ENCODE results near the gene EFHC2. TPM values are rescaled to one million over a fixed set of nuclear protein-coding genes. Genes with fewer than 3 reads are reported as not detected.

Gene EFHC2
- total RNA-seq, 4 donors from 2014 or later: 3.4 to 6.9 (median 4.6) TPM

- no peak for DNase-seq (ENCODE audit: low spot score in 2 of 2)
- WGBS, 2 donors: 61 to 63% methylated on average over 3 of the region's 3 CpGs
- intact Hi-C loops (cut with DNase I; ENCODE audit: low total_unique reads): no loop called here
- no peak overlapping the region for H3K4me3 ChIP-seq (ENCODE audit: low read depth, poor library complexity, severe bottlenecking)
- TF ChIP-seq POLR2A (IDR thresholded peaks at IDR 0.05) (no peak), CTCF (IDR thresholded peaks at IDR 0.05) (no peak)
Measured at GRCh38 chrX:44330227-44330626, 13.2 kb downstream of the EFHC2 start.

GRCh38 chrX:44319550-44319949 lies 23.9 kb downstream of the EFHC2 start:
- intact Hi-C loops (cut with DNase I; ENCODE audit: low total_unique reads): no loop called here
- DNase-seq (ENCODE audit: low spot score in 2 of 2): no peak
- TF ChIP-seq CTCF (IDR thresholded peaks at IDR 0.05) (no peak), POLR2A (IDR thresholded peaks at IDR 0.05) (no peak)
- 94 to 100% methylated on average over 1 of the region's 1 CpG for WGBS, 2 donors
- H3K4me3 ChIP-seq (ENCODE audit: low read depth, poor library complexity, severe bottlenecking): no peak overlapping the region

- no peak for TF ChIP-seq POLR2A (IDR thresholded peaks at IDR 0.05)
- no peak for TF ChIP-seq CTCF (IDR thresholded peaks at IDR 0.05)
- intact Hi-C loops (cut with DNase I; ENCODE audit: low total_unique reads): no loop called here
- WGBS, 2 donors: 63 to 64% methylated on average over 2 of the region's 2 CpGs
- H3K4me3 ChIP-seq (ENCODE audit: low read depth, poor library complexity, severe bottlenecking): no peak overlapping the region
- no peak for DNase-seq (ENCODE audit: low spot score in 2 of 2)
Measured at GRCh38 chrX:44317181-44317580, 26.3 kb downstream of the EFHC2 start.

- intact Hi-C loops (cut with DNase I; ENCODE audit: low total_unique reads): no loop called here
- TF ChIP-seq CTCF (IDR thresholded peaks at IDR 0.05) (no peak), POLR2A (IDR thresholded peaks at IDR 0.05) (no peak)
- H3K4me3 ChIP-seq (ENCODE audit: low read depth, poor library complexity, severe bottlenecking): no peak overlapping the region
- DNase-seq (ENCODE audit: low spot score in 2 of 2): no peak
- WGBS, 2 donors: 78 to 83% methylated on average over 5 of the region's 5 CpGs
Measured at GRCh38 chrX:44314808-44315207, 28.7 kb downstream of the EFHC2 start.

- WGBS, 2 donors: 85 to 93% methylated on average over 2 of the region's 2 CpGs
- intact Hi-C loops (cut with DNase I; ENCODE audit: low total_unique reads): no loop called here
- TF ChIP-seq CTCF (IDR thresholded peaks at IDR 0.05): no peak
- TF ChIP-seq POLR2A (IDR thresholded peaks at IDR 0.05): no peak
- no peak for DNase-seq (ENCODE audit: low spot score in 2 of 2)
- H3K4me3 ChIP-seq (ENCODE audit: low read depth, poor library complexity, severe bottlenecking): no peak overlapping the region
Measured at GRCh38 chrX:44314259-44314734, 29.2 kb downstream of the EFHC2 start.

GRCh38 chrX:44312421-44312820 lies 31.1 kb downstream of the EFHC2 start:
- intact Hi-C loops (cut with DNase I; ENCODE audit: low total_unique reads): no loop called here
- no peak for DNase-seq (ENCODE audit: low spot score in 2 of 2)
- no peak for TF ChIP-seq POLR2A (IDR thresholded peaks at IDR 0.05)
- TF ChIP-seq CTCF (IDR thresholded peaks at IDR 0.05): no peak

More at GRCh38 chrX:44312421-44312820, 31.1 kb downstream of the EFHC2 start:
- no peak overlapping the region for H3K4me3 ChIP-seq (ENCODE audit: low read depth, poor library complexity, severe bottlenecking)

All from lower leg skin (tissue), 4 donors.